HG03159 (cell line): ENCODE results near the gene SLC25A20.
"Not testable (repeated sequence)": the region's sequence is repeated elsewhere in the genome, so short reads cannot be mapped to it uniquely, and the experiment has no call there.

Source experiments
- ATAC-seq: cut with Tn5 transposase; IDR thresholded peaks from one replicate; pipeline ENCODE4 v1.9.1; 2021; ENCODE audit warnings: mild to moderate bottlenecking, moderate library complexity; ENCODE audit not compliant: unreplicated experiment

Gene SLC25A20

DNA sequence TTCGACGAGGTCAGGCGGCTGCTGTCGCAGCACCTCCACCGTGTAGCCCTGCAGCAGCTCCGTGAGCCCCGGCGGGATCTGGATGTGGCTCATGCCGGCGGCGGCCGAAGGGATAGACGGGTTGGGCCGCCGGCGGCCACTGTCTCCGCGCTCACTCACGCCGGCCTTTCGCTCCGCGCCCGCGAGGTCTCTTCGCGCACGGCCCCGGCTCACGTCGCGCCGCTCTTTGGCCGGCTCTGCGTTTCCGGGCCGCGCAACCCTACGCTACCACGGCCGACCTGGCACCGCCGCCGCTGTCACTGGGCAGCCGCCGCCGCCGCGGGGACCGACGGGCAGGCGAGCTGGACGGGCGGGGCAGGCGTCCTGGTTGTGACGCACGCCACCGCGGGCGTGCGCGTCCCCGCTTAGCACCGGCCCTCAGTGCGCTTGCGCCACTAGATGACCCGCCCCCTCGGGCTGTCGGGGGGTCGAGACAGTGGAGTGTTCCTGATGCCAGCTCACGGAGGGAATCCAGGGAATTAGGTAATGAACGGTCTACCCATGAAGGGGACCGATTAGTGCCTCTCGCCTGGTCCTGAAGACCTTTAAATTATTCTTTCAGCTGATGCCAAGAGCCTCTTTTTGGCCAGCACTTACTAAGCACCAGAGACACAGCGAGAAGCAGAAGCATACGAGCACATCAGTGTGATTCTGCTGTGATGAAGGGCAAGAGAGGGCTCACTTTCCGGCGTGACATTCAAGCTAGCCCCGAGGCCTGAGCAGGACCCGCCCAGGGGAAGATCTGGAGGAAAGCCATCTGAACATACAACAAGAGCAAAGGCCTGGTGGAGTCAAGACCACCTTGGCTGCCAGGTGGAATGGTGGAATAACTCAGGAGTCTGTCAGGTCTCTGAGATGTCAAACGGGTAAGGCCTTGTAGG, 50.9 kb downstream of the SLC25A20 start, which contains the start of gene PRKAR2A:
Gene PRKAR2A, minus strand, starts transcription at position 371 of the 920 bp plus-strand sequence. Its CDS starts 278 bp downstream, at position 93.
- ATAC-seq: peak; percentile 87

DNA sequence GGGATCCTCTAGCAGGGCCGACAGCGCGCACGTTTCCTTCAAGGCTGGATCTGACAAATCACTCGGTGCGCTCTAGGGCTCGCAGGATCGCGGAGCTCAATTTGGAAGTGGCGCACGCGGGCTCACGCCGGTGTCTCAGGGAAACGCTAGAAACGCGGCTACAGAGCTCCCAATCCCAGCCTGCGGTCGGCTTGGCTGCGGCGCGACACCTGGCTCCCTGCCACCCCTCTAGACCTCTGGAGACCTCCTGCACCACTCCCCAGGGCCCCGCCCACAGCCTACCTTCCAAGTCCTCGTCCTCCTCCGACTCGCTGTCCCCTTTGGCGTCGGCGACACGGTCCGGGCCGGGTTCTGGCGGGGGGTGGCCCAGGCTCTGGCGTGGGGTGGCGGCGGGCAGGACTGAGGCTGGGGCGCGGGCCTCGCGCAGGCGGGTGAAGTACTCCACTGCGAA, 51.6 kb downstream of the SLC25A20 start:
- peak; percentile 33 for ATAC-seq

GRCh38 chr3:48845170-48845569, 53.5 kb downstream of the SLC25A20 start:
- ATAC-seq: no peak

DNA sequence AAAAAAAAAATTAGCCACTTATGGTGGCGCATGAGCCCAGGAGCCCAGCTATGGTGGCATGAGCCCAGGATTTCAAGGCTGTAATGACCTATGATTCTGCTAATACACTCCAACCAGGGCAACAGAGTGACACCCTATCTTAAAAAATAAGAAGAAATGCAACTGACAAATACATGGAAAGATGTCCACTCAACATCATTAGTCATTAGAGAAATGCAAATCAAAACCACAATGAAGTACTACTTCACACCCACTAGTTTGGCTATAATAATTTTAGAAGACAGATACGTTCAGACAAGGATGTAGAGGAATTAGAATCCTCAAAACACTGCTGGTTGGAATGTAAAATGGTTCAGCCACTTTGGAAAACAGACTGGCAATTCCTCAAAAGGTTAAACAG, 61.5 kb downstream of the SLC25A20 start:
- ATAC-seq: no peak

DNA sequence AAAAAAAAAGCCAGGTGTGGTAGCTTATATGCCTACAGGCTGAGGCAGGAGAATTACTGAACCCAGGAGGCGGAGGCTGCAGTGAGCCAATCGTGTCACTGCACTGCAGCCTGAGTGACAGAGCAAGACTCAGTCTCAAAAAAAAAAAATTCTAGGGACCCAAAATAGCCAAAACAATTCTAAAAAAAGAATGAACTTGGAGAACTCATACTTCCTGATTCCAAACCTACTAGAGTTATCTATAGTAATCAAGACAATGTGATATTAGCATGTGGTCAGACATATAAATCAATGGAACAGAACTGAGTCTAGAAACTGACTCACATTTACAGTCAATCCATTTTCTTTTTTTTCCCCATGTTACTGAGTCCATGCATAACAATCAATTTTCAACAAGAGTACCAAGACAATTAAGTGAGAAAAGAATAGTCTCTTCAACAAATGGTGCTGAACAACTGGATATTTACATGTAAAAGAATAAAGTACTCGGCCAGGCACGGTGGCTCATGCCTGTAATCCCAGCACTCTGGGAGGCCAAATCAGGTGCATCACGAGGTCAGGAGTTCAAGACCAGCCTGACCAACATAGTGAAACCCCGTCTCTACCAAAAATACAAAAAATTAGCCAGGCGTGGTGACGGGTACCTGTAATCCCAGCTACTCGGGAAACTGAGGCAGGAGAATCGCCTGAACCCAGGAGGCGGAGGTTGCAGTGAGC, 62.9 kb downstream of the SLC25A20 start:
- no peak for ATAC-seq

DNA sequence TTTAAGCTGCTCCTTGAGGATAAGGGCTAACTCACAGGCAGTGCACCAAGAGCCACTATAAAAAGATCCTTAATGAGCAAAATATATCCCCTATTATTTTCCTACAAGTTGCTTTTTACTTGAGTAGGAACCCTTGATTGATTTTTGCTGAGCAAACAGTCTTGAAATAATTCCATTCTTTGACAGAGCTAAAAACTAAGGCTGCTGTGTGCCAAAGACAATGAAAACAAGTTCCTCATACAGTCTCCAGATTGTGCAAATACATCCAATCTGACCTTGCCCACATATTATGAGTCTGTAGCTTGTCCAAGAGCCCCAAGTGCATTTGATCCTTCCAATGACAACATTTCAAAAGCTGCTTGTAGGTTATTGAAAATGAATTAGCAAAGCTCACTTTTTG, 66.0 kb downstream of the SLC25A20 start:
- no peak for ATAC-seq

- ATAC-seq: no peak
Measured at GRCh38 chr3:48830715-48831114, 68.0 kb downstream of the SLC25A20 start.

- not testable (repeated sequence) for ATAC-seq
Measured at GRCh38 chr3:48829525-48829924, 69.2 kb downstream of the SLC25A20 start.

GRCh38 chr3:48827874-48828273, 70.8 kb downstream of the SLC25A20 start:
- ATAC-seq: not testable (repeated sequence)

DNA sequence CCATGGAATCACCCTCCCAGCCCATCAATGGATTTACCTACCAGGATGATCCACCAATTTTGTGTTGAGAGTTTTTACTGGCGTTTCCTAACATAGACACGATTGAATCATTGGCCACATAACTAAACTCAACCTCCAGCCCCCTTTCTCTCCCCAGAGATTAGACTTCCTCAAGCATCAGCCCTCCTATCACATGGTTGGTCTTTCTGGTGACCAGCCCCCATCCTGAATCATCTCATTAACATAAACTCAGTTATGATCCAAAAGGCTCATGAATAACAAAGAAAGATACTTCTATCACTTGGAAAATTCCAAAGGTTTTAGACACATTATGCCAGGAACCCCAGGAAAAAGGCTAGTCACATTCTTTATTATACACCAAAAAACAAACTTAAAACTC, 72.2 kb downstream of the SLC25A20 start:
- no peak for ATAC-seq

- ATAC-seq: no peak
Measured at GRCh38 chr3:48820612-48821324, 77.9 kb downstream of the SLC25A20 start.

DNA sequence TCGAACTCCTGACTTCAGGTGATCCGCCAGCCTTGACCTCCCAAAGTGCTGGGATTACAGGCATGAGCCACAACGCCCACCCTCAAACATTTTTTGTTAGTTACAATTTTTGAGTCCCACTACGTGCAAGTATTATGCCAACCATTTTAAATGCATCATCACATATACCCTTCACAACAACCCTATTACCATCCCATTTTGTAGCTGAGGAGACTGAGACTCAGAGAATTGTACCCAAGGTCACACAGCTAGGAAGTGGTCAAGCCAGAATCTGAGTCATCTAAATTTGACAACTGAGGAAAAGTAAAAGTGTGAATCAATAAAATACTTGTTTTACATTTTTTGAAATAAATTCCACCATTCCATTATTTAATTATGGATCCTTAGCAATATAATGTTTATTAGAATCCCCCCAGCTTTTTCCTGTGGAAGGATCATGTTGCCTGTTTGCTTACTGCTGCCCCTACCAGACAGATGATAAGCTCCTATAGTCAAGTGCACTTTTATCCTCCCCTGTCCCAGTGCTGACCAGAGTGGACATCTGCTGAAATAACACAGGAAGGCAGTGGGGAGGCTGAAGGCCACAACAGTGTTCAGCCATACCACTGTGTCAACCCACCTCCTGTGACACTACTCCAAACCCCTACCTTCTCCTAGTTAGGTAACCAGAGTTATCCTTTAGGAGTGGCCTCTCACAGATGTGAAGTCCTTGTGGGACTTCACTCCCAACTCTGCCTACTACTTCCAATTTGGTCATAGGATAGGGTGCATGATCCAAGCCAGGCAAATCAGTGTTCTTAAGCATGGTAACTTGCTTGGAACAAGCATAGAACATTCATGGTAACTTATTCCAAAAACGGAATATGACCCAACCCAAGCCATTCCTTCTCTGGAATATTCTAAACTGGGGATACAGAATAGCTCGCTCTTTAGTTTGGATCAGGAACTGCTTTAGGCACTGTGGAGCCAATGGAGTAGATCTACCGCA, 79.2 kb downstream of the SLC25A20 start:
- ATAC-seq: no peak

GRCh38 chr3:48811524-48811923, 87.2 kb downstream of the SLC25A20 start:
- no peak for ATAC-seq
